HEK293 (cell line): ENCODE results near the gene PKNOX2.

Experiments used
- CTCF ChIA-PET: fragments of 350-600 bp; formaldehyde crosslinking; extraction: SDS; loops from one replicate; lab custom pipeline; 2021; ENCODE audit warnings: antibody characterized with exemption; lab: Yijun Ruan, JAX
- POLR2A ChIA-PET: fragments of 300-600 bp; formaldehyde crosslinking; extraction: SDS; loops from one replicate; lab custom pipeline; 2020; ENCODE audit warnings: antibody characterized with exemption, inconsistent platforms; lab: Yijun Ruan, JAX
- H3K27ac ChIP-seq: fragments of 200-500 bp; sonication (Bioruptor generic); 2 replicates; pipeline ENCODE4 v1.5.1; 2014; ENCODE audit warnings: low read depth, low read length, control low read depth, inconsistent platforms; ENCODE audit errors: extremely low read depth
- H3K36me3 ChIP-seq, 2 experiments: fragments of 200-500 bp in 1 of 2; sonication (Bioruptor generic) in 1 of 2; 1 replicate in 1 of 2; 2 replicates in 1 of 2; pipeline ENCODE4 v1.5.1; 2014 to 2017; ENCODE audit warnings: inconsistent platforms in 2 of 2, low read length in 2 of 2; ENCODE audit not compliant: control insufficient read depth in 2 of 2, insufficient read depth in 1 of 2
- H3K4me1 ChIP-seq: fragments of 200-500 bp; sonication (Bioruptor generic); 2 replicates; pipeline ENCODE4 v1.5.1; 2014; ENCODE audit warnings: mild to moderate bottlenecking, low read length, inconsistent platforms; ENCODE audit not compliant: control insufficient read depth, insufficient read depth
- H3K4me3 ChIP-seq: 2 replicates; pipeline ENCODE4 v1.5.1; 2011; ENCODE audit warnings: low read depth, mild to moderate bottlenecking, control low read depth, low read length, moderate library complexity
- H3K9me3 ChIP-seq: fragments of 200-500 bp; sonication (Bioruptor generic); 2 replicates; pipeline ENCODE4 v1.5.1; 2014; ENCODE audit warnings: low read depth, low read length, inconsistent platforms; ENCODE audit not compliant: control insufficient read depth, insufficient read depth
- ELK4 ChIP-seq: IDR thresholded peaks from 2 replicates; pipeline ENCODE4 v1.6.1; 2011; ENCODE audit warnings: mild to moderate bottlenecking, low read depth, low read length, borderline replicate concordance
- FEZF1 ChIP-seq: fragments of 450-650 bp; formaldehyde crosslinking; IDR thresholded peaks from 2 replicates; pipeline ENCODE4 v1.5.1; 2016; ENCODE audit warnings: missing biosample characterization, missing genetic modification characterization
- MEIS1 ChIP-seq: sonication (generic); formaldehyde crosslinking; IDR thresholded peaks from 2 replicates; pipeline ENCODE4 v1.8.1; 2022; ENCODE audit warnings: missing genetic modification reagents, mild to moderate bottlenecking, borderline replicate concordance
- RBAK ChIP-seq: fragments of 450-650 bp; formaldehyde crosslinking; IDR thresholded peaks from 2 replicates; pipeline ENCODE4 v1.5.1; 2016; ENCODE audit warnings: missing biosample characterization, missing genetic modification characterization
- SCRT1 ChIP-seq: fragments of 450-650 bp; formaldehyde crosslinking; IDR thresholded peaks from 2 replicates; pipeline ENCODE4 v1.5.1; 2016; ENCODE audit warnings: missing biosample characterization, missing genetic modification characterization, borderline replicate concordance
- SP7 ChIP-seq: fragments of 450-650 bp; formaldehyde crosslinking; IDR thresholded peaks from 2 replicates; pipeline ENCODE4 v1.5.1; 2016; ENCODE audit warnings: missing biosample characterization, missing genetic modification characterization
- ZBTB44 ChIP-seq: fragments of 450-650 bp; IDR thresholded peaks from 2 replicates; pipeline ENCODE4 v1.5.1; 2018; ENCODE audit warnings: missing biosample characterization, mild to moderate bottlenecking, missing genetic modification characterization
- ZBTB49 ChIP-seq: fragments of 450-650 bp; formaldehyde crosslinking; IDR thresholded peaks from 2 replicates; pipeline ENCODE4 v1.5.1; 2016; ENCODE audit warnings: missing biosample characterization, missing genetic modification characterization, low read depth
- ZNF146 ChIP-seq: fragments of 450-650 bp; formaldehyde crosslinking; IDR thresholded peaks from 2 replicates; pipeline ENCODE4 v1.5.1; 2016; ENCODE audit warnings: missing biosample characterization, missing genetic modification characterization
- ZNF202 ChIP-seq: fragments of 450-650 bp; formaldehyde crosslinking; IDR thresholded peaks from 2 replicates; pipeline ENCODE4 v1.5.1; 2016; ENCODE audit warnings: missing biosample characterization, missing genetic modification characterization, borderline replicate concordance
- ZNF221 ChIP-seq: fragments of 450-650 bp; formaldehyde crosslinking; IDR thresholded peaks from 2 replicates; pipeline ENCODE4 v1.5.1; 2017; ENCODE audit warnings: missing biosample characterization, missing genetic modification characterization, borderline replicate concordance
- ZNF341 ChIP-seq: fragments of 450-650 bp; formaldehyde crosslinking; IDR thresholded peaks from 2 replicates; pipeline ENCODE4; 2016; ENCODE audit warnings: low read depth, missing biosample characterization, missing genetic modification characterization
- ZNF354C ChIP-seq: fragments of 450-650 bp; formaldehyde crosslinking; IDR thresholded peaks from 2 replicates; pipeline ENCODE4 v1.5.1; 2016; ENCODE audit warnings: missing biosample characterization, missing genetic modification characterization, low read depth, borderline replicate concordance
- ZNF433 ChIP-seq: fragments of 450-650 bp; formaldehyde crosslinking; IDR thresholded peaks from 2 replicates; pipeline ENCODE4 v1.5.1; 2016; ENCODE audit warnings: missing biosample characterization, missing genetic modification characterization, low read depth
- ZNF580 ChIP-seq: fragments of 450-650 bp; formaldehyde crosslinking; IDR thresholded peaks from 2 replicates; pipeline ENCODE4 v1.5.1; 2016; ENCODE audit warnings: missing biosample characterization, missing genetic modification characterization
- ZNF792 ChIP-seq: fragments of 450-650 bp; formaldehyde crosslinking; IDR thresholded peaks from 2 replicates; pipeline ENCODE4 v1.5.1; 2016; ENCODE audit warnings: missing biosample characterization, missing genetic modification characterization
- TF ChIP-seq, protein P1 (sequence below): fragments of 450-650 bp; formaldehyde crosslinking; IDR thresholded peaks from 2 replicates; pipeline ENCODE4 v1.5.1; 2016; ENCODE audit warnings: missing biosample characterization, missing genetic modification characterization
- TF ChIP-seq, protein P2 (sequence below): fragments of 450-650 bp; formaldehyde crosslinking; IDR thresholded peaks from 2 replicates; pipeline ENCODE4 v1.5.1; 2017; ENCODE audit warnings: missing biosample characterization, missing genetic modification characterization

Gene PKNOX2

GRCh38 chr11:125257751-125258150 is 93.2 kb downstream of the PKNOX2 start:
- Histone ChIP-seq H3K4me1 (no peaks in the 10 kb centered on the region), H3K9me3 (no peaks in the 10 kb centered on the region), H3K4me3 (no peak overlapping the region), H3K27ac (no peak overlapping the region), H3K36me3 (peaks cover 0 to 4% of the 10 kb centered on the region in 2 experiments; a peak in 1 of 3 replicates)
- POLR2A ChIA-PET = no interaction called here
- CTCF ChIA-PET = interaction anchor here (0.6 to 0.9 kb wide), 4 partner anchors 8 to 90 kb away, joined by 3 to 4 read pairs (median 3); no protein-coding TSS in a partner anchor
- TF ChIP-seq MEIS1 = no peak
- no peak for TF ChIP-seq ZNF580 (tag by site-specific recombination)
- no peak for TF ChIP-seq ZNF354C (tag by site-specific recombination)
- no peak for TF ChIP-seq ZNF792 (tag by site-specific recombination)
- TF ChIP-seq, protein P1, sequence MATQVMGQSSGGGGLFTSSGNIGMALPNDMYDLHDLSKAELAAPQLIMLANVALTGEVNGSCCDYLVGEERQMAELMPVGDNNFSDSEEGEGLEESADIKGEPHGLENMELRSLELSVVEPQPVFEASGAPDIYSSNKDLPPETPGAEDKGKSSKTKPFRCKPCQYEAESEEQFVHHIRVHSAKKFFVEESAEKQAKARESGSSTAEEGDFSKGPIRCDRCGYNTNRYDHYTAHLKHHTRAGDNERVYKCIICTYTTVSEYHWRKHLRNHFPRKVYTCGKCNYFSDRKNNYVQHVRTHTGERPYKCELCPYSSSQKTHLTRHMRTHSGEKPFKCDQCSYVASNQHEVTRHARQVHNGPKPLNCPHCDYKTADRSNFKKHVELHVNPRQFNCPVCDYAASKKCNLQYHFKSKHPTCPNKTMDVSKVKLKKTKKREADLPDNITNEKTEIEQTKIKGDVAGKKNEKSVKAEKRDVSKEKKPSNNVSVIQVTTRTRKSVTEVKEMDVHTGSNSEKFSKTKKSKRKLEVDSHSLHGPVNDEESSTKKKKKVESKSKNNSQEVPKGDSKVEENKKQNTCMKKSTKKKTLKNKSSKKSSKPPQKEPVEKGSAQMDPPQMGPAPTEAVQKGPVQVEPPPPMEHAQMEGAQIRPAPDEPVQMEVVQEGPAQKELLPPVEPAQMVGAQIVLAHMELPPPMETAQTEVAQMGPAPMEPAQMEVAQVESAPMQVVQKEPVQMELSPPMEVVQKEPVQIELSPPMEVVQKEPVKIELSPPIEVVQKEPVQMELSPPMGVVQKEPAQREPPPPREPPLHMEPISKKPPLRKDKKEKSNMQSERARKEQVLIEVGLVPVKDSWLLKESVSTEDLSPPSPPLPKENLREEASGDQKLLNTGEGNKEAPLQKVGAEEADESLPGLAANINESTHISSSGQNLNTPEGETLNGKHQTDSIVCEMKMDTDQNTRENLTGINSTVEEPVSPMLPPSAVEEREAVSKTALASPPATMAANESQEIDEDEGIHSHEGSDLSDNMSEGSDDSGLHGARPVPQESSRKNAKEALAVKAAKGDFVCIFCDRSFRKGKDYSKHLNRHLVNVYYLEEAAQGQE (tag by site-specific recombination) = no peak
- no peak for TF ChIP-seq RBAK (tag by site-specific recombination)
- no peak for TF ChIP-seq ZNF202 (tag by site-specific recombination)
- no peak for TF ChIP-seq ZNF146 (tag by site-specific recombination)
- TF ChIP-seq ELK4 = no peak
- TF ChIP-seq ZNF433 = no peak
- TF ChIP-seq ZBTB44 (tag by site-specific recombination) = no peak
- no peak for TF ChIP-seq ZNF221
- no peak for TF ChIP-seq SCRT1
- no peak for TF ChIP-seq FEZF1 (tag by site-specific recombination)
- no peak for TF ChIP-seq ZNF341 (tag by site-specific recombination)
- no peak for TF ChIP-seq SP7 (tag by site-specific recombination)
- TF ChIP-seq ZBTB49 (tag by site-specific recombination) = no peak
- TF ChIP-seq, protein P2, sequence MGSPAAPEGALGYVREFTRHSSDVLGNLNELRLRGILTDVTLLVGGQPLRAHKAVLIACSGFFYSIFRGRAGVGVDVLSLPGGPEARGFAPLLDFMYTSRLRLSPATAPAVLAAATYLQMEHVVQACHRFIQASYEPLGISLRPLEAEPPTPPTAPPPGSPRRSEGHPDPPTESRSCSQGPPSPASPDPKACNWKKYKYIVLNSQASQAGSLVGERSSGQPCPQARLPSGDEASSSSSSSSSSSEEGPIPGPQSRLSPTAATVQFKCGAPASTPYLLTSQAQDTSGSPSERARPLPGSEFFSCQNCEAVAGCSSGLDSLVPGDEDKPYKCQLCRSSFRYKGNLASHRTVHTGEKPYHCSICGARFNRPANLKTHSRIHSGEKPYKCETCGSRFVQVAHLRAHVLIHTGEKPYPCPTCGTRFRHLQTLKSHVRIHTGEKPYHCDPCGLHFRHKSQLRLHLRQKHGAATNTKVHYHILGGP (tag by site-specific recombination) = no peak
